Thyroid gland (tissue), 4 donors: ENCODE data around the gene LAMP1.
"Not testable (repeated sequence)": the region's sequence is repeated elsewhere in the genome, so short reads cannot be mapped to it uniquely, and the experiment has no call there.

Experiments used
- CTCF ChIP-seq, 6 experiments: fragments of 200-600 bp in 3 of 6; fragments of 450-650 bp in 3 of 6; sonication (generic) in 3 of 6; IDR thresholded peaks; one replicate each; pipeline ENCODE4 v1.5.1; 2016 to 2019; ENCODE audit warnings: antibody characterized with exemption in 6 of 6, mild to moderate bottlenecking in 2 of 6, inconsistent platforms in 1 of 6, moderate library complexity in 1 of 6
- POLR2A ChIP-seq, 2 donors: fragments of 450-650 bp; IDR thresholded peaks; one replicate each; pipeline ENCODE4 v1.6.1; 2017; ENCODE audit warnings: antibody characterized with exemption in 2 of 2, mild to moderate bottlenecking in 2 of 2, moderate library complexity in 1 of 2

GRCh38 chr13:113257908-113258307 is 39.1 kb upstream of the LAMP1 start:
- not testable (repeated sequence) for TF ChIP-seq CTCF, POLR2A (IDR thresholded peaks at IDR 0.05)
